Epithelial cell of esophagus (primary cell): ENCODE results near the gene KAZN.

ENCODE experiments used
- DNase-seq: peaks from one replicate; pipeline ENCODE4 v3.0.0; 2010; ENCODE audit warnings: low read depth
- H3K4me3 ChIP-seq: 2 replicates; pipeline ENCODE4 v1.5.1; 2011; ENCODE audit warnings: mild to moderate bottlenecking, low read length, control low read depth
- TF ChIP-seq, protein P1 (sequence below): IDR thresholded peaks from 2 replicates; pipeline ENCODE4 v1.5.1; 2011; ENCODE audit warnings: low read depth, mild to moderate bottlenecking, low read length, control low read depth, inconsistent platforms; ENCODE audit not compliant: insufficient read depth; ENCODE audit errors: missing control alignments

Gene KAZN

GRCh38 chr1:14994841-14995437, 396.5 kb downstream of the KAZN start:
- no peak overlapping the region for H3K4me3 ChIP-seq
- no peak for DNase-seq
- TF ChIP-seq, protein P1, sequence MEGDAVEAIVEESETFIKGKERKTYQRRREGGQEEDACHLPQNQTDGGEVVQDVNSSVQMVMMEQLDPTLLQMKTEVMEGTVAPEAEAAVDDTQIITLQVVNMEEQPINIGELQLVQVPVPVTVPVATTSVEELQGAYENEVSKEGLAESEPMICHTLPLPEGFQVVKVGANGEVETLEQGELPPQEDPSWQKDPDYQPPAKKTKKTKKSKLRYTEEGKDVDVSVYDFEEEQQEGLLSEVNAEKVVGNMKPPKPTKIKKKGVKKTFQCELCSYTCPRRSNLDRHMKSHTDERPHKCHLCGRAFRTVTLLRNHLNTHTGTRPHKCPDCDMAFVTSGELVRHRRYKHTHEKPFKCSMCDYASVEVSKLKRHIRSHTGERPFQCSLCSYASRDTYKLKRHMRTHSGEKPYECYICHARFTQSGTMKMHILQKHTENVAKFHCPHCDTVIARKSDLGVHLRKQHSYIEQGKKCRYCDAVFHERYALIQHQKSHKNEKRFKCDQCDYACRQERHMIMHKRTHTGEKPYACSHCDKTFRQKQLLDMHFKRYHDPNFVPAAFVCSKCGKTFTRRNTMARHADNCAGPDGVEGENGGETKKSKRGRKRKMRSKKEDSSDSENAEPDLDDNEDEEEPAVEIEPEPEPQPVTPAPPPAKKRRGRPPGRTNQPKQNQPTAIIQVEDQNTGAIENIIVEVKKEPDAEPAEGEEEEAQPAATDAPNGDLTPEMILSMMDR = no peak

- peak; percentile 16 for DNase-seq
- TF ChIP-seq, protein P1 = no peak
- H3K4me3 ChIP-seq = no peak overlapping the region
Measured at GRCh38 chr1:14996133-14997050, 397.9 kb downstream of the KAZN start.

- DNase-seq = no peak
- TF ChIP-seq, protein P1 = no peak
- H3K4me3 ChIP-seq = no peak overlapping the region
Measured at GRCh38 chr1:14997646-14998276, 399.3 kb downstream of the KAZN start.

DNA sequence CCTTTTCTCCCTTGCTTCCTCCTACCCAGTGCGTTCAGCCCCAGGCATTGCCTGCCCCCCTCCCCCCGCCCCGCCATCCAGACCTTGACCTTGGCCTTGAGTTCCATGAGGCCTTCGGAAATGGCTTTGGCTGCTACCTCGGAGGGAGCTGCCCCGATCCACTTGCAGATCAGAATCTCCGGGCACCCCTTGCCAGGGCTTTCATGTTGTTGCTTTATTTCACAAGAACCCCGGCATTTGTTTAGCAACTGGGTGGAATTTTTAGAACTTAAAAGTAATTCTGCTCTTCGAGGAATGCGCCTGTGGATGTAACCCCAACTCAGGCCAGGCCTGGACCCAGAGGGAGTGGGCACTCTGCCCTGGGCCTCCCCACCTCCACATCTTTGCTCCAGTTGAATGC, 401.0 kb downstream of the KAZN start:
- DNase-seq = no peak
- no peak overlapping the region for H3K4me3 ChIP-seq
- TF ChIP-seq, protein P1 = no peak

DNA sequence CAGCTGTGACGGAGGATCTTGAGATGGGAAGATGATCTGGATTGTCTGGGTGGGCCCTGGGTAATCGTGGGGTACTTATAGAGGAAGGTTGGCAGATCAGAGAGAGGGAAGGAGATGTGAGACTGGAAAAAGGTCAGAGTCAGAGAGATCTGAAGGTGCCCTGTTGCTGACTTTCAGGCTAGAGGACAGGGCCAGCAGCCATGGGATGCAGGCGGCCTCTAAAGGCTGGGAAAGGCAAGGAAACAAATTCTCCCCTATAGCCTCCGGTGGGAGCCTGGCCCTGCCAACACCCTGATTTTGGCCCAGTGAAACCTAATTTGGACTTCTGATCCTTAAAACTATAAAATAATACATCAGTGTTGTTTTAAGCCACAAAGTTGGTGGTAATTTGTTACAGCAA, 401.5 kb downstream of the KAZN start:
- no peak for DNase-seq
- H3K4me3 ChIP-seq = no peak overlapping the region
- TF ChIP-seq, protein P1 = no peak

- no peak overlapping the region for H3K4me3 ChIP-seq
- TF ChIP-seq, protein P1 = no peak
- DNase-seq = no peak
Measured at GRCh38 chr1:15000671-15001070, 402.2 kb downstream of the KAZN start.
